ENCODE data around the gene ICA1L. TPM values are rescaled to one million over a fixed set of nuclear protein-coding genes. Genes with fewer than 3 reads are reported as not detected.

ICA1L gene
- total RNA-seq, 1 experiment from 2014 or later, result 4.5 TPM

- no peak for DNase-seq
- no peaks in the 10 kb centered on the region for H4K20me1 ChIP-seq (ENCODE audit: control insufficient read depth, insufficient read depth, insufficient read length)
- H2AK5ac ChIP-seq (ENCODE audit: insufficient read length, low read length), result no peak overlapping the region
- no peak overlapping the region for H2BK12ac ChIP-seq (ENCODE audit: insufficient read length, low read depth, low read length)
- H3K79me1 ChIP-seq (ENCODE audit: insufficient read depth, low read depth, low read length, poor library complexity, severe bottlenecking), result no peaks in the 10 kb centered on the region
- H3K27me3 ChIP-seq (ENCODE audit: insufficient read depth, low read length), result no peaks in the 10 kb centered on the region
- no peak overlapping the region for H4K8ac ChIP-seq (replicated peaks; ENCODE audit: insufficient read length, low read depth, low read length)
- no peak overlapping the region for H3K14ac ChIP-seq (ENCODE audit: insufficient read depth, low read length)
- no peak overlapping the region for H2AFZ ChIP-seq (ENCODE audit: low read length)
- H4K91ac ChIP-seq (ENCODE audit: insufficient read length, low read depth, low read length), result no peak overlapping the region
- H3K27ac ChIP-seq (ENCODE audit: insufficient read length, low read depth, low read length), result no peak overlapping the region
- no peak overlapping the region for H2BK5ac ChIP-seq (ENCODE audit: insufficient read length, low read length)
- no peak overlapping the region for H3K56ac ChIP-seq (ENCODE audit: insufficient read length, low read depth, low read length)
- no peak overlapping the region for H3K23ac ChIP-seq (ENCODE audit: insufficient read length, low read depth, low read length)
- no peak overlapping the region for H3T11ph ChIP-seq (ENCODE audit: low read length)
- Mint-ChIP-seq H3K36me3 (ENCODE audit: insufficient read depth in 1 of 3, low read depth in 3 of 3) (peaks cover 7 to 28% (median 14%) of the 10 kb centered on the region in 3 experiments; a peak in 6 of 7 replicates), H3K4me1 (peaks cover 3% of the 10 kb centered on the region in 2 experiments; a peak in 2 of 4 replicates), H3K4me3 (no peak overlapping the region), H3K27me3 (ENCODE audit: low read depth) (0 out of 2 replicates have a peak, but pooled peaks cover under 1% of the 10 kb centered on the region), H3K9me3 (no peaks in the 10 kb centered on the region), H3K27ac (no peak overlapping the region)
- no peaks in the 10 kb centered on the region for H3K4me1 ChIP-seq (ENCODE audit: insufficient read depth, low read length)
- H2BK15ac ChIP-seq (ENCODE audit: low read depth, low read length), result no peak overlapping the region
- no peak overlapping the region for H3K9ac ChIP-seq (ENCODE audit: extremely low read depth, insufficient read length, low read length)
- H3K4ac ChIP-seq (ENCODE audit: low read depth, low read length), result no peak overlapping the region
- no peak overlapping the region for H2BK120ac ChIP-seq (ENCODE audit: low read depth, low read length, poor library complexity, severe bottlenecking)
- no CpG with 5 or more reads among the region's 2 CpGs for WGBS (ENCODE audit: extremely low coverage, insufficient read length, low lambda C conversion rate)
- no peak overlapping the region for H3K4me2 ChIP-seq (ENCODE audit: insufficient read depth, insufficient read length, low read length)
- no peaks in the 10 kb centered on the region for H3K23me2 ChIP-seq (ENCODE audit: insufficient read length, low read depth, low read length, poor library complexity, severe bottlenecking)
- no peak overlapping the region for H2BK20ac ChIP-seq (ENCODE audit: low read depth, low read length, poor library complexity, severe bottlenecking)
- no peak for TF ChIP-seq CTCF (conservative IDR thresholded peaks at IDR 0.05)
- no peak overlapping the region for H4K5ac ChIP-seq (ENCODE audit: insufficient read length, low read depth, low read length)
- no peaks in the 10 kb centered on the region for H3K79me2 ChIP-seq (ENCODE audit: insufficient read depth, low read length)
- no peaks in the 10 kb centered on the region for H3K9me3 ChIP-seq (ENCODE audit: control insufficient read depth, low read depth, low read length)
- H3K18ac ChIP-seq (ENCODE audit: insufficient read length, low read depth, low read length), result no peak overlapping the region
Measured at GRCh38 chr2:202877699-202878098, 6.1 kb upstream of the ICA1L start.
